B cell (primary cell): ENCODE measurements around the gene GNAI3. TPM values are rescaled to one million over a fixed set of nuclear protein-coding genes. Genes with fewer than 3 reads are reported as not detected.

Source experiments
- ATAC-seq: fragments of 200-7000 bp; cut with Tn5 transposase; one replicate; pipeline ENCODE4 v1.10.0; 2021; ENCODE audit warnings: low read depth, mild to moderate bottlenecking, moderate number of reproducible peaks, moderate library complexity
- CTCF ChIA-PET: fragments of 350-600 bp; sonication (Branson Sonifier 250); formaldehyde crosslinking; loops from one replicate; lab custom pipeline; 2021; ENCODE audit warnings: antibody characterized with exemption, inconsistent platforms; lab: Charles Lee
- POLR2A ChIA-PET: fragments of 350-600 bp; sonication (Branson Sonifier 250); formaldehyde crosslinking; loops from one replicate; lab custom pipeline; 2021; ENCODE audit warnings: antibody characterized with exemption; lab: Charles Lee
- DNase-seq: peaks from one replicate; pipeline ENCODE4 v3.0.0; 2013
- H2AFZ ChIP-seq: 2 replicates; pipeline ENCODE4 v1.6.1; 2012; ENCODE audit warnings: mild to moderate bottlenecking, low read depth, low read length; ENCODE audit not compliant: insufficient read depth, poor library complexity, severe bottlenecking
- H3K27ac ChIP-seq, 2 donors: 1 replicate in 1 of 2; 2 replicates in 1 of 2; pipeline ENCODE4 v1.5.1; 2012 to 2013; ENCODE audit warnings: low read length in 2 of 2, mild to moderate bottlenecking in 2 of 2, moderate library complexity in 1 of 2
- H3K27me3 ChIP-seq, 4 experiments: fragments of 200-600 bp in 1 of 4; sonication (generic) in 1 of 4; replicated peaks in 1 of 4; 1 replicate in 2 of 4; 2 replicates in 2 of 4; pipeline versions ENCODE4 v1.6.1 to v1.7.0; 2013 to 2016; ENCODE audit warnings: low read length in 3 of 4, mild to moderate bottlenecking in 2 of 4, mixed read lengths in 1 of 4, moderate library complexity in 1 of 4; ENCODE audit not compliant: insufficient read depth in 4 of 4, control insufficient read depth in 3 of 4; ENCODE audit errors: control extremely low read depth in 1 of 4
- H3K36me3 ChIP-seq, 2 experiments: replicated peaks in 1 of 2; 1 replicate in 1 of 2; 2 replicates in 1 of 2; pipeline versions ENCODE4 v1.6.1 to v1.7.1; 2013; ENCODE audit warnings: low read length in 1 of 2; ENCODE audit not compliant: insufficient read depth in 2 of 2, control insufficient read depth in 1 of 2; ENCODE audit errors: control extremely low read depth in 1 of 2, extremely low read depth in 1 of 2
- H3K4me1 ChIP-seq, 2 donors: fragments of 200-600 bp in 1 of 2; sonication (generic) in 1 of 2; 1 replicate in 1 of 2; 2 replicates in 1 of 2; pipeline versions ENCODE4 v1.5.1 to v1.6.1; 2013 to 2017; ENCODE audit warnings: low read length in 2 of 2; ENCODE audit not compliant: control insufficient read depth in 2 of 2, insufficient read depth in 2 of 2
- H3K4me2 ChIP-seq: replicated peaks from 2 replicates; pipeline ENCODE3; 2012; ENCODE audit warnings: mild to moderate bottlenecking, low read depth, low read length; ENCODE audit not compliant: poor library complexity, severe bottlenecking
- H3K4me3 ChIP-seq, 5 experiments: fragments of 200-600 bp in 1 of 5; sonication (generic) in 1 of 5; 1 replicate in 3 of 5; 2 replicates in 2 of 5; pipeline versions ENCODE4 v1.5.1 to v1.7.0; 2011 to 2016; ENCODE audit warnings: low read length in 4 of 5, mild to moderate bottlenecking in 4 of 5, low read depth in 2 of 5, control low read depth in 1 of 5, moderate library complexity in 1 of 5; ENCODE audit not compliant: insufficient read depth in 1 of 5; ENCODE audit errors: control extremely low read depth in 1 of 5, extremely low read depth in 1 of 5
- H3K79me2 ChIP-seq: fragments of 200-600 bp; sonication (generic); one replicate; pipeline ENCODE4 v1.6.0; 2016; ENCODE audit warnings: low read length; ENCODE audit not compliant: control insufficient read depth, insufficient read depth
- H3K9ac ChIP-seq: fragments of 200-600 bp; sonication (generic); 2 replicates; pipeline ENCODE4 v1.6.1; 2017; ENCODE audit warnings: mild to moderate bottlenecking, low read length, moderate library complexity
- H3K9me3 ChIP-seq, 3 donors: one replicate each; pipeline versions ENCODE4 v1.6.1 to v1.7.1; 2013; ENCODE audit warnings: low read length in 2 of 3; ENCODE audit not compliant: control insufficient read depth in 2 of 3, insufficient read depth in 1 of 3; ENCODE audit errors: control extremely low read depth in 1 of 3
- H4K20me1 ChIP-seq: 2 replicates; pipeline ENCODE4 v1.6.0; 2012; ENCODE audit warnings: mild to moderate bottlenecking, low read length; ENCODE audit not compliant: insufficient read depth, control insufficient read depth, poor library complexity, severe bottlenecking
- H3K27ac Mint-ChIP-seq: one replicate; pipeline ENCODE4 v1.8.0; 2021; ENCODE audit warnings: mixed read lengths
- H3K27me3 Mint-ChIP-seq: one replicate; pipeline ENCODE4 v1.8.0; 2021; ENCODE audit warnings: mixed read lengths
- H3K4me1 Mint-ChIP-seq: one replicate; pipeline ENCODE4 v1.8.0; 2021; ENCODE audit warnings: mixed read lengths
- H3K4me3 Mint-ChIP-seq: one replicate; pipeline ENCODE4 v1.8.0; 2021; ENCODE audit warnings: mixed read lengths
- H3K9me3 Mint-ChIP-seq: one replicate; pipeline ENCODE4 v1.8.0; 2022; ENCODE audit warnings: mixed read lengths; ENCODE audit not compliant: insufficient read depth
- CTCF ChIP-seq: fragments of 200-600 bp; IDR thresholded peaks from one replicate; pipeline ENCODE4 v1.8.0; 2022; ENCODE audit warnings: antibody characterized with exemption, mild to moderate bottlenecking
- EZH2 ChIP-seq: IDR thresholded peaks from 2 replicates; pipeline ENCODE4 v1.6.1; 2012; ENCODE audit warnings: borderline replicate concordance, low read depth, mild to moderate bottlenecking, moderate library complexity, low read length; ENCODE audit not compliant: insufficient read depth, poor library complexity, severe bottlenecking
- WGBS: methylation state at CpG from one replicate; pipeline ENCODE4 v1.1.5; 2013; ENCODE audit warnings: missing lambda C conversion rate; ENCODE audit not compliant: insufficient coverage; 5-methylcytosine and 5-hydroxymethylcytosine counted together
- intact Hi-C: fragments of 100-400 bp; cut with micrococcal nuclease; formaldehyde crosslinking; loops from one replicate; pipeline ENCODE4 v1.10.0; 2022
- polyA plus RNA-seq: library from polyadenylated mRNA; depleted of rRNA; stranded (reverse); fragments of >200 nt; gene quantifications from 2 replicates; pipeline ENCODE4 v1.2.3, GENCODE V29; 2012
- total RNA-seq, 2 donors: library from RNA; stranded (reverse); fragments of 120-200 nt in 1 of 2; gene quantifications; 1 replicate in 1 of 2; 2 replicates in 1 of 2; pipeline versions ENCODE4 v1.2.3 to v1.2.4, GENCODE V29; 2013 to 2022

The GNAI3 gene
- total and polyA plus RNA-seq, 2 donors (not counting 1 experiment from before 2014, with no cell fraction given) = 1.6 to 8.5 TPM

GRCh38 chr1:109513110-109513710 lies 35.2 kb upstream of the GNAI3 start:
- ChIA-PET CTCF (interaction anchor here (1.3 to 37.9 kb wide), 3 partner anchors 19 to 23 kb away, joined by 4 to 926 read pairs (median 30); partner anchors contain the start of genes CYB561D1 and GPR61), POLR2A (no interaction called here)
- H3K4me3 ChIP-seq = no peak overlapping the region
- TF ChIP-seq CTCF (no peak), EZH2 (no peak)
- H3K4me2 ChIP-seq = no peak overlapping the region
- intact Hi-C loops = no loop called here
- no peaks in the 10 kb centered on the region for H3K36me3 ChIP-seq
- no peak overlapping the region for H3K9ac ChIP-seq
- Mint-ChIP-seq H3K27ac (no peak overlapping the region), H3K9me3 (no peaks in the 10 kb centered on the region), H3K27me3 (peaks cover 40% of the 10 kb centered on the region), H3K4me1 (peaks cover 17% of the 10 kb centered on the region), H3K4me3 (no peak overlapping the region)
- no peak for DNase-seq
- peaks cover 11 to 15% of the 10 kb centered on the region in 2 donors for H3K4me1 ChIP-seq
- no peaks in the 10 kb centered on the region for H3K79me2 ChIP-seq
- no peak overlapping the region for H3K27ac ChIP-seq
- H3K9me3 ChIP-seq = no peaks in the 10 kb centered on the region
- H3K27me3 ChIP-seq = peaks cover 0 to 14% (median 5%) of the 10 kb centered on the region in 4 experiments
- 80% methylated on average over 1 of the region's 2 CpGs for WGBS
- no peak overlapping the region for H2AFZ ChIP-seq
- ATAC-seq = no peak
- H4K20me1 ChIP-seq = no peaks in the 10 kb centered on the region

GRCh38 chr1:109514846-109515245 lies 33.6 kb upstream of the GNAI3 start:
- H3K79me2 ChIP-seq = no peaks in the 10 kb centered on the region

More at GRCh38 chr1:109514846-109515245, 33.6 kb upstream of the GNAI3 start:
- 100% methylated on average over 3 of the region's 3 CpGs for WGBS
- Histone ChIP-seq H3K36me3 (no peaks in the 10 kb centered on the region), H3K27ac (no peak overlapping the region), H3K4me3 (no peak overlapping the region), H3K4me1 (peaks cover 6% of the 10 kb centered on the region in 2 donors), H3K9me3 (no peaks in the 10 kb centered on the region), H3K27me3 (peaks cover 0 to 11% (median 5%) of the 10 kb centered on the region in 4 experiments), H4K20me1 (no peaks in the 10 kb centered on the region), H3K4me2 (no peak overlapping the region), H3K9ac (no peak overlapping the region), H2AFZ (no peak overlapping the region)
- H3K27ac Mint-ChIP-seq = no peak overlapping the region
- H3K27me3 Mint-ChIP-seq = peaks cover 29% of the 10 kb centered on the region
- H3K4me1 Mint-ChIP-seq = peaks cover 6% of the 10 kb centered on the region
- H3K4me3 Mint-ChIP-seq = no peak overlapping the region
- intact Hi-C loops = no loop called here
- DNase-seq = no peak
- no peak for ATAC-seq
- no peaks in the 10 kb centered on the region for H3K9me3 Mint-ChIP-seq
- CTCF ChIA-PET = interaction anchor here (1.1 to 37.9 kb wide), 5 partner anchors 13 to 55 kb away, joined by 3 to 926 read pairs (median 6); partner anchors contain the start of gene GPR61
- TF ChIP-seq CTCF (no peak), EZH2 (no peak)
- POLR2A ChIA-PET = no interaction called here
